IPS-18c (cell line): ENCODE measurements around the gene SLC9A5.

Source experiments
- H3K4me3 ChIP-seq: 2 replicates; pipeline ENCODE4 v1.7.0; 2013; ENCODE audit warnings: low read depth, mild to moderate bottlenecking, low read length, moderate library complexity; ENCODE audit not compliant: insufficient read depth
- H3K9me3 ChIP-seq: one replicate; pipeline ENCODE4 v1.6.1; 2013; ENCODE audit warnings: mild to moderate bottlenecking, low read length, moderate library complexity; ENCODE audit not compliant: control insufficient read depth, insufficient read depth

The SLC9A5 gene

DNA sequence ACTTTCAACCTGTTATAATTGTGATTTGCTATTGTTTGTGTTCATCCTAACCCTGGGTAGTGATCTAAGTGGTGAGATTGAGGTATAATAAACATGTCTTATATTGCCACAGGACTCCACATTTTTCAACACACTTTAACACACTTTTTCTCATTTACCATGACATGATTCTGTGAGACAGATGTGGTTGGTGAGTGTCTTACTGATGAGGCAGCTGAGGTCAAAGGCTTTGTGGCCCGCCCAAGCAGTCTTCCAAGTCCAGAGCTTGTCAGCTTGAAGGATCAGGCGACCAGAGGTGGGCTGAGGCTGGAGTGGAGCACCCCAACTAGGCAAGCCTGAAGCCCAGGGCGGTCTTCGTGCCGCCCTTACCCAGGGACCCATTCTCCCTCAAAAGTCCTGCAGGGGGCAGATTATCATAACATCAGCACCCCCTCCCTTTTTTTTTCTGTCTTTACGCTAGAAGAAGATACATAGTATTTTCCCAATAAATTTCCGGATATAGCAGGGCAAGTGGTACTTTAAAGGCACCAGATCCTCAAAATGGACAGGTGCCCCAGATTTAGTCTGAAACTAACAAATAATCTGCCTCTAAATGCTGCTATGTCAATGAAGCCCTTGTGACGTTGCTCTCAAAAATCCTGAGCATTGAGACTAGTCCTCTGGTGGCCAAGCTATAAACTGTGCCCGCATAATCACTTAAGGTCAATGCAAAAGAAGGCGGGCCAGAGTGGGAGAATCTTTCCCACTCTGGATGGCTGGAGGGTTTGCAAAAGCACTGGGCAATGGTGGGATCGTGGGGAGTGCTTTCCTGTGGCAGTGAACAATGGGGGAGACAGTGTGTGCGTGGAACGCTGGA lies 56.7 kb downstream of the SLC9A5 start:
- H3K9me3 ChIP-seq: no peaks in the 10 kb centered on the region
- H3K4me3 ChIP-seq: no peak overlapping the region

GRCh38 chr16:67310561-67310960 lies 61.8 kb downstream of the SLC9A5 start:
- Histone ChIP-seq H3K4me3 (no peak overlapping the region), H3K9me3 (no peaks in the 10 kb centered on the region)

GRCh38 chr16:67311607-67312488 lies 63.1 kb downstream of the SLC9A5 start:
- no peaks in the 10 kb centered on the region for H3K9me3 ChIP-seq
- H3K4me3 ChIP-seq: no peak overlapping the region

GRCh38 chr16:67312719-67313118 lies 63.9 kb downstream of the SLC9A5 start:
- H3K4me3 ChIP-seq: no peak overlapping the region
- no peaks in the 10 kb centered on the region for H3K9me3 ChIP-seq

DNA sequence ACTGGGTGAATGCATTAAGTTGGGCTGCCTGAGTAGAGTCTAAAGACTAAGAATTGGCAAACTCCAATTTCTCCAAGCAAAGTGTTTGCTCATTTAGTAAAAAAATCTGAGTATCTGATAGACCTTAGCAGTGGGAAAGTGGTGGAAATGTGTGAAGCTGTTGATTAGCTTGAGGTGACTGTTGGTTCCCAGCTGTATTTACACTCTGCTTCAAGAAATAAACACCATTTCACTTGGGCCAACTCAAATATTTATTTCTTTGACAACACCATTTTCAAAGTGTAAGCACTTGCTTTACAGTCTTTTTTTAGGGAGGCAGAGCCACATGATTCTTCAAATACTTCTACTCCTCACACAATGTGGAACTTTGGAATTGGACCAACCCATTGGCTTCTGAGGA lies 69.1 kb downstream of the SLC9A5 start:
- Histone ChIP-seq H3K4me3 (no peak overlapping the region), H3K9me3 (no peaks in the 10 kb centered on the region)
